ENCODE data around the gene MMP23B.

GRCh38 chr1:1613509-1614082 is 18.4 kb upstream of the MMP23B start:
- no peak for TF ChIP-seq CTCF (IDR thresholded peaks at IDR 0.05; ENCODE audit: control extremely low read depth in 1 of 3, insufficient read depth in 1 of 3, low read depth in 1 of 3, low read length in 3 of 3)
- no peak for TF ChIP-seq FOSL1 (IDR thresholded peaks at IDR 0.05; ENCODE audit: insufficient read depth, low read depth, low read length)
